Prostate gland (tissue), 2 donors: ENCODE results near the gene MBNL1. TPM values are rescaled to one million over a fixed set of nuclear protein-coding genes. Genes with fewer than 3 reads are reported as not detected.

ENCODE experiments used
- DNase-seq: peaks from one replicate; pipeline ENCODE4 v3.0.0-alpha.2; 2019; ENCODE audit warnings: low spot score
- H3K27ac ChIP-seq, 2 donors: fragments of 200-600 bp; sonication (generic); 2 replicates each; pipeline ENCODE4 v1.5.1; 2017 to 2019
- H3K27me3 ChIP-seq: fragments of 200-600 bp; sonication (generic); replicated peaks from 2 replicates; pipeline ENCODE4 v1.5.1; 2019; ENCODE audit not compliant: insufficient read depth
- H3K36me3 ChIP-seq, 2 donors: fragments of 200-600 bp; sonication (generic); 1 replicate in 1 of 2; 2 replicates in 1 of 2; pipeline versions ENCODE4 v1.5.1 to v1.8.1; 2017 to 2019
- H3K4me1 ChIP-seq: fragments of 200-600 bp; sonication (generic); replicated peaks from 2 replicates; pipeline ENCODE4 v1.5.1; 2019
- H3K4me3 ChIP-seq, 2 donors: fragments of 200-600 bp; sonication (generic); 2 replicates each; pipeline ENCODE4 v1.5.1; 2017 to 2019
- H3K9me3 ChIP-seq: fragments of 200-600 bp; sonication (generic); 2 replicates; pipeline ENCODE4 v1.5.1; 2017
- POLR2A ChIP-seq: fragments of 450-650 bp; IDR thresholded peaks from one replicate; pipeline ENCODE4 v1.6.1; 2016; ENCODE audit warnings: antibody characterized with exemption, mild to moderate bottlenecking
- POLR2AphosphoS5 ChIP-seq: sonication (generic); formaldehyde crosslinking; IDR thresholded peaks from one replicate; pipeline ENCODE4 v1.6.1; 2017; ENCODE audit warnings: antibody characterized with exemption
- WGBS: methylation state at CpG from one replicate; pipeline ENCODE4 v1.1.5; 2018; 5-methylcytosine and 5-hydroxymethylcytosine counted together
- intact Hi-C: fragments of 100-400 bp; cut with DNase I; formaldehyde crosslinking; loops from one replicate; pipeline ENCODE4 v1.14.2; 2022
- total RNA-seq, 2 donors: library from RNA; depleted of rRNA; stranded (reverse); fragments of >200 nt; gene quantifications; one replicate each; pipeline ENCODE4 v1.1.0, GENCODE V29; 2016
- TF ChIP-seq, protein P1 (sequence below), 4 experiments: fragments of 200-600 bp in 2 of 4; fragments of 450-650 bp in 2 of 4; sonication (generic) in 2 of 4; IDR thresholded peaks; 1 replicate in 3 of 4; 2 replicates in 1 of 4; pipeline ENCODE4 v1.5.1; 2016 to 2019; ENCODE audit warnings: antibody characterized with exemption in 4 of 4, mild to moderate bottlenecking in 2 of 4, moderate library complexity in 2 of 4

Gene MBNL1
- total RNA-seq, 2 donors from 2014 or later = 131 to 226 TPM

DNA sequence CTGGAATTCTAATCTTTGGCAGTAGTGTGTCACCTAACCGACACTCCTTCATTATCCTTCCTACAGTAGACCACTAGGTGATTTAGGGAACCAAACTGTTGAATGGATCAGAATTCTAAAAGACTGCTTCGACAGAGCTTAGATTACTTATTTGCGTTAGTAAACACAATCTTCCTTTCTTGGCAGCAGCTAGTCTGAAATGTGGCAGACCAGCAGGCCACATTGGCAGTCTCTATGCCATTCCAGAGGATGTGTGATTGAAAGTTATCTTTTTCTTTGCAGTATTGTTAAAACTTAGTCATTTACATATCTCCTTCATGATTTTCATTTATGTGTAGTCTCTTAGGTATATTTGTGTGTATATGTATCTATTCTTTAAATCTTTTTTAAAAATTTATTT is 23.6 kb downstream of the MBNL1 start:
- no peak for TF ChIP-seq POLR2A
- TF ChIP-seq, protein P1, sequence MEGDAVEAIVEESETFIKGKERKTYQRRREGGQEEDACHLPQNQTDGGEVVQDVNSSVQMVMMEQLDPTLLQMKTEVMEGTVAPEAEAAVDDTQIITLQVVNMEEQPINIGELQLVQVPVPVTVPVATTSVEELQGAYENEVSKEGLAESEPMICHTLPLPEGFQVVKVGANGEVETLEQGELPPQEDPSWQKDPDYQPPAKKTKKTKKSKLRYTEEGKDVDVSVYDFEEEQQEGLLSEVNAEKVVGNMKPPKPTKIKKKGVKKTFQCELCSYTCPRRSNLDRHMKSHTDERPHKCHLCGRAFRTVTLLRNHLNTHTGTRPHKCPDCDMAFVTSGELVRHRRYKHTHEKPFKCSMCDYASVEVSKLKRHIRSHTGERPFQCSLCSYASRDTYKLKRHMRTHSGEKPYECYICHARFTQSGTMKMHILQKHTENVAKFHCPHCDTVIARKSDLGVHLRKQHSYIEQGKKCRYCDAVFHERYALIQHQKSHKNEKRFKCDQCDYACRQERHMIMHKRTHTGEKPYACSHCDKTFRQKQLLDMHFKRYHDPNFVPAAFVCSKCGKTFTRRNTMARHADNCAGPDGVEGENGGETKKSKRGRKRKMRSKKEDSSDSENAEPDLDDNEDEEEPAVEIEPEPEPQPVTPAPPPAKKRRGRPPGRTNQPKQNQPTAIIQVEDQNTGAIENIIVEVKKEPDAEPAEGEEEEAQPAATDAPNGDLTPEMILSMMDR (IDR thresholded peaks at IDR 0.05) = no peak
- TF ChIP-seq POLR2AphosphoS5 = no peak

DNA sequence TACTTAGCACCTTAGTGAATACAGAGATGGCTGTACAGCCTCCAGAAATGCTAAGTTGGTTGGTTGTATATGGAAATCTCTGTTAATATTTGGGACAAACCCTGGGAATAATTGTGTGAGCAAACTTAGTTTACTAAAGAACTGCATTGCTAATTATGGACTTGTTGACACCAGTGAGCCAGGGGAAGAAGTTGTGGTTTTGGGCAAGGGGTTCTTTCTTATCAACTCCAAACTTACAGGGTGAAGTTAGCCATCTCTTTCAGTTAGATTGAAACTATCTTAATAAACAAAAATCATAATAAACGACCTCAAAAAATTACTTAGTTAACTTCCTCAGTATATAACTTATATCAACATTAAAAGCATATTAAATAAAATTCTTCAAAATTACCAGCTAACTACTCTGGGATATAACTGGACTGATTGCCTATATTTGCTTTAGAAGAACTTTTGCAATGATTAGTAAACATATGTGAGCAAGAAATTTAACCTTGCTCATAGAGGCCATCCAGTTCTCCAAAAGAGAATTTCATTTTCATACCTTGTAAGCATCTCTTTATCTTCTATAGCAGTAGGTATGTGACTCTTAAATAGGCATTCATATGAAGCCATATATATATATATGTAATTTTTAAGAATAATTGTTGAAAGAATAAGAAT is 24.7 kb downstream of the MBNL1 start:
- WGBS = 76% methylated on average over 1 of the region's 1 CpG
- Histone ChIP-seq H3K36me3 (no peaks in the 10 kb centered on the region), H3K4me1 (no peaks in the 10 kb centered on the region), H3K27ac (no peak overlapping the region), H3K9me3 (no peaks in the 10 kb centered on the region), H3K27me3 (no peaks in the 10 kb centered on the region), H3K4me3 (no peak overlapping the region)
- DNase-seq = no peak
- TF ChIP-seq, protein P1 (IDR thresholded peaks at IDR 0.05) = no peak
- TF ChIP-seq POLR2A = no peak
- no peak for TF ChIP-seq POLR2AphosphoS5
- intact Hi-C loops = no loop called here

More for the DNA sequence above, 23.6 kb downstream of the MBNL1 start:
- no peak for DNase-seq
- Histone ChIP-seq H3K4me1 (no peaks in the 10 kb centered on the region), H3K27ac (no peak overlapping the region), H3K27me3 (no peaks in the 10 kb centered on the region), H3K4me3 (no peak overlapping the region), H3K9me3 (no peaks in the 10 kb centered on the region), H3K36me3 (no peaks in the 10 kb centered on the region)
- 75% methylated on average over 3 of the region's 3 CpGs for WGBS
- intact Hi-C loops = no loop called here

GRCh38 chr3:152295344-152295743 is 26.6 kb downstream of the MBNL1 start:
- 100% methylated on average over 1 of the region's 1 CpG for WGBS
- Histone ChIP-seq H3K9me3 (no peaks in the 10 kb centered on the region), H3K27me3 (no peaks in the 10 kb centered on the region), H3K27ac (no peak overlapping the region), H3K4me1 (no peaks in the 10 kb centered on the region), H3K4me3 (no peak overlapping the region), H3K36me3 (no peaks in the 10 kb centered on the region)
- intact Hi-C loops = no loop called here
- TF ChIP-seq, protein P1 (IDR thresholded peaks at IDR 0.05) = no peak
- no peak for TF ChIP-seq POLR2A
- TF ChIP-seq POLR2AphosphoS5 = no peak
- DNase-seq = no peak

GRCh38 chr3:152295806-152296205 is 27.1 kb downstream of the MBNL1 start:
- H3K4me3 ChIP-seq = no peak overlapping the region
- no peaks in the 10 kb centered on the region for H3K9me3 ChIP-seq
- H3K36me3 ChIP-seq = no peaks in the 10 kb centered on the region
- no peak for DNase-seq
- intact Hi-C loops = no loop called here
- WGBS = 67% methylated on average over 1 of the region's 1 CpG
- TF ChIP-seq, protein P1 (IDR thresholded peaks at IDR 0.05) = no peak
- TF ChIP-seq POLR2AphosphoS5 (no peak), POLR2A (no peak)
- H3K27me3 ChIP-seq = no peaks in the 10 kb centered on the region
- H3K27ac ChIP-seq = no peak overlapping the region
- H3K4me1 ChIP-seq = no peaks in the 10 kb centered on the region

GRCh38 chr3:152296382-152296781 is 27.7 kb downstream of the MBNL1 start:
- H3K27ac ChIP-seq = no peak overlapping the region
- intact Hi-C loops = no loop called here

More at GRCh38 chr3:152296382-152296781, 27.7 kb downstream of the MBNL1 start:
- no peaks in the 10 kb centered on the region for H3K9me3 ChIP-seq
- no peak for DNase-seq
- H3K4me3 ChIP-seq = no peak overlapping the region
- H3K4me1 ChIP-seq = no peaks in the 10 kb centered on the region
- H3K36me3 ChIP-seq = no peaks in the 10 kb centered on the region
- TF ChIP-seq POLR2AphosphoS5 = no peak
- TF ChIP-seq POLR2A = no peak
- TF ChIP-seq, protein P1 (IDR thresholded peaks at IDR 0.05) = no peak
- H3K27me3 ChIP-seq = no peaks in the 10 kb centered on the region
- WGBS = 87% methylated on average over 3 of the region's 3 CpGs
